Measurements from ENCODE around the gene ATP8A2. TPM values are rescaled to one million over a fixed set of nuclear protein-coding genes. Genes with fewer than 3 reads are reported as not detected.

Gene ATP8A2
- total and polyA plus RNA-seq, 9 of the 15 experiments (the other 6 are each of a cell fraction or from before 2014, with no cell fraction given), result under 0.01 to 0.33 (median 0.06) TPM; not detected in 4

DNA sequence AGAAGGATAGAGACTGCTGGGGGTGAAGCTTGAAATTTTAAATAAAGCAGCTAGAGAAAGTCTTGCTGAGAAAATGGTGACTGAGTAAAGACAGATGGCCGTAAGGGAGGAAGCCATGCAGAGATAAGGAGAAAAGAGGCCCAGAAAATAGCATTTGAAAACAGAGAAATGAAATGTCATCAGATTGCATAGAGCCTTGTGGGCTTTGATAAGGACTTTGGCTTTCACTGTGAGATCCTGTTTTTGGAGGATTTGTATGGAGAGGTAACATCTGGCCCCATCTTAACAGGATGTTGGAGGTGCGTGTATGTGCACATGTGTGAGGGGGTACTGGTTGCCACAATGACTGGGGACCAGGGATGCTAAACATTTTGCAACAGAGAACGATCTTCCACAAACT is 19.5 kb upstream of the ATP8A2 start (continued):
- TF ChIP-seq, protein P1, sequence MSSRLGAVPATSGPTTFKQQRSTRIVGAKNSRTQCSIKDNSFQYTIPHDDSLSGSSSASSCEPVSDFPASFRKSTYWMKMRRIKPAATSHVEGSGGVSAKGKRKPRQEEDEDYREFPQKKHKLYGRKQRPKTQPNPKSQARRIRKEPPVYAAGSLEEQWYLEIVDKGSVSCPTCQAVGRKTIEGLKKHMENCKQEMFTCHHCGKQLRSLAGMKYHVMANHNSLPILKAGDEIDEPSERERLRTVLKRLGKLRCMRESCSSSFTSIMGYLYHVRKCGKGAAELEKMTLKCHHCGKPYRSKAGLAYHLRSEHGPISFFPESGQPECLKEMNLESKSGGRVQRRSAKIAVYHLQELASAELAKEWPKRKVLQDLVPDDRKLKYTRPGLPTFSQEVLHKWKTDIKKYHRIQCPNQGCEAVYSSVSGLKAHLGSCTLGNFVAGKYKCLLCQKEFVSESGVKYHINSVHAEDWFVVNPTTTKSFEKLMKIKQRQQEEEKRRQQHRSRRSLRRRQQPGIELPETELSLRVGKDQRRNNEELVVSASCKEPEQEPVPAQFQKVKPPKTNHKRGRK (tag; IDR thresholded peaks at IDR 0.05), result no peak
- TF ChIP-seq ZNF165 (CRISPR knock-in tag; IDR thresholded peaks at IDR 0.05; ENCODE audit: borderline replicate concordance) (no peak), TEAD4 (IDR thresholded peaks at IDR 0.05; ENCODE audit: low read length) (peak; percentile 98), TEAD4 (CRISPR knock-in tag; IDR thresholded peaks at IDR 0.05; ENCODE audit: borderline replicate concordance) (no peak), EP400 (IDR thresholded peaks at IDR 0.05) (peak; percentile 72; the same call in 1 of the 2 replicates), NUFIP1 (IDR thresholded peaks at IDR 0.05; ENCODE audit: partially characterized antibody) (no peak), SIN3B (IDR thresholded peaks at IDR 0.05; ENCODE audit: low read depth) (no peak), POLR2G (IDR thresholded peaks at IDR 0.05; ENCODE audit: low read depth, low read length) (no peak), XRCC4 (IDR thresholded peaks at IDR 0.05; ENCODE audit: extremely low read depth, insufficient read depth, insufficient read length) (no peak), POLR2AphosphoS2 (IDR thresholded peaks at IDR 0.05; ENCODE audit: low read length) (no peak), ZNF507 (tag; conservative IDR thresholded peaks at IDR 0.05) (no peak), ZKSCAN3 (CRISPR knock-in tag; IDR thresholded peaks at IDR 0.05) (no peak)
- TF ChIP-seq, protein P2, sequence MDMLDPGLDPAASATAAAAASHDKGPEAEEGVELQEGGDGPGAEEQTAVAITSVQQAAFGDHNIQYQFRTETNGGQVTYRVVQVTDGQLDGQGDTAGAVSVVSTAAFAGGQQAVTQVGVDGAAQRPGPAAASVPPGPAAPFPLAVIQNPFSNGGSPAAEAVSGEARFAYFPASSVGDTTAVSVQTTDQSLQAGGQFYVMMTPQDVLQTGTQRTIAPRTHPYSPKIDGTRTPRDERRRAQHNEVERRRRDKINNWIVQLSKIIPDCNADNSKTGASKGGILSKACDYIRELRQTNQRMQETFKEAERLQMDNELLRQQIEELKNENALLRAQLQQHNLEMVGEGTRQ (CRISPR knock-in tag; IDR thresholded peaks at IDR 0.05), result no peak
- TF ChIP-seq, protein P3, sequence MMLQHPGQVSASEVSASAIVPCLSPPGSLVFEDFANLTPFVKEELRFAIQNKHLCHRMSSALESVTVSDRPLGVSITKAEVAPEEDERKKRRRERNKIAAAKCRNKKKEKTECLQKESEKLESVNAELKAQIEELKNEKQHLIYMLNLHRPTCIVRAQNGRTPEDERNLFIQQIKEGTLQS (IDR thresholded peaks at IDR 0.05), result peak; percentile 55
- TF ChIP-seq, protein P3 (CRISPR knock-in tag; conservative IDR thresholded peaks at IDR 0.05), result no peak
- TF ChIP-seq, protein P4, sequence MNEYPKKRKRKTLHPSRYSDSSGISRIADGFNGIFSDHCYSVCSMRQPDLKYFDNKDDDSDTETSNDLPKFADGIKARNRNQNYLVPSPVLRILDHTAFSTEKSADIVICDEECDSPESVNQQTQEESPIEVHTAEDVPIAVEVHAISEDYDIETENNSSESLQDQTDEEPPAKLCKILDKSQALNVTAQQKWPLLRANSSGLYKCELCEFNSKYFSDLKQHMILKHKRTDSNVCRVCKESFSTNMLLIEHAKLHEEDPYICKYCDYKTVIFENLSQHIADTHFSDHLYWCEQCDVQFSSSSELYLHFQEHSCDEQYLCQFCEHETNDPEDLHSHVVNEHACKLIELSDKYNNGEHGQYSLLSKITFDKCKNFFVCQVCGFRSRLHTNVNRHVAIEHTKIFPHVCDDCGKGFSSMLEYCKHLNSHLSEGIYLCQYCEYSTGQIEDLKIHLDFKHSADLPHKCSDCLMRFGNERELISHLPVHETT (CRISPR knock-in tag; conservative IDR thresholded peaks at IDR 0.05 in 1 of 2, IDR thresholded peaks at IDR 0.05 in 1 of 2), result peak in 1 of 2 experiments; percentile 70; a peak in 1 of 4 replicates
- TF ChIP-seq, protein P5, sequence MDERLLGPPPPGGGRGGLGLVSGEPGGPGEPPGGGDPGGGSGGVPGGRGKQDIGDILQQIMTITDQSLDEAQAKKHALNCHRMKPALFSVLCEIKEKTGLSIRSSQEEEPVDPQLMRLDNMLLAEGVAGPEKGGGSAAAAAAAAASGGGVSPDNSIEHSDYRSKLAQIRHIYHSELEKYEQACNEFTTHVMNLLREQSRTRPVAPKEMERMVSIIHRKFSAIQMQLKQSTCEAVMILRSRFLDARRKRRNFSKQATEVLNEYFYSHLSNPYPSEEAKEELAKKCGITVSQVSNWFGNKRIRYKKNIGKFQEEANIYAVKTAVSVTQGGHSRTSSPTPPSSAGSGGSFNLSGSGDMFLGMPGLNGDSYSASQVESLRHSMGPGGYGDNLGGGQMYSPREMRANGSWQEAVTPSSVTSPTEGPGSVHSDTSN (CRISPR knock-in tag; IDR thresholded peaks at IDR 0.05; ENCODE audit: low read depth), result no peak
- TF ChIP-seq, protein P5 (tag; conservative IDR thresholded peaks at IDR 0.05; ENCODE audit: low read depth), result peak; percentile 77
- TF ChIP-seq, protein P6, sequence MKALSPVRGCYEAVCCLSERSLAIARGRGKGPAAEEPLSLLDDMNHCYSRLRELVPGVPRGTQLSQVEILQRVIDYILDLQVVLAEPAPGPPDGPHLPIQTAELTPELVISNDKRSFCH (CRISPR knock-in tag; IDR thresholded peaks at IDR 0.05), result no peak
- TF ChIP-seq, protein P6 (tag; IDR thresholded peaks at IDR 0.05), result peak; percentile 99

Measured in K562 (cell line).